ENCODE measurements around the gene ZNF629.

The ZNF629 gene

DNA sequence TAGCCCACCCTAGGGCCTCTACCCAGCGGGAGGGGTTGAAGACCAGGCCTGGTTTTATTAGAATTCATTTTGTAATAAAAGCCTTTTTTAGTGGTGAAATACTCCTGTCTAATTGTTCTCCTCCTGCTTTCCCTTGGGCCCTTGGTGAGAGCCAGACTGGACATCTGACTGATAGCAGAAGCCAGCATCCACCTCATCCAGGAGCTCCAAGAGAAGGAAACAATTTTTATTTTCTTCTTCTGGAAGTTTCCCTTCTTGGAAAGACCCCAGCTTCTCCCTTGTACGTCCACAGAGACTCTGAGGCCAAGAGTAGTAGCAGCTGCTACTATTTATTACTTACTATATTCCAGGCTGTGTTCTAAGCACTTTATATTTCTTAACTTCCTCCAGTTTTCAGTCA, 42.8 kb downstream of the ZNF629 start:
- 92% methylated on average over 1 of the region's 2 CpGs; no CpG with 5 or more reads in 1 of the 2 experiments for WGBS, 2 experiments (ENCODE audit: insufficient coverage in 2 of 2)
- Histone ChIP-seq H3K4me3 (ENCODE audit: extremely low read depth, insufficient read depth, low read length, poor library complexity, severe bottlenecking) (no peak overlapping the region), H3K9me3 (ENCODE audit: control insufficient read depth, low read length) (no peaks in the 10 kb centered on the region), H3K36me3 (ENCODE audit: control insufficient read depth, insufficient read depth, low read length) (peaks cover 57% of the 10 kb centered on the region), H3K27ac (ENCODE audit: low read depth, low read length, severe bottlenecking) (no peak overlapping the region), H3K4me1 (ENCODE audit: control insufficient read depth, insufficient read depth, low read length, poor library complexity, severe bottlenecking) (peaks cover 34% of the 10 kb centered on the region)

DNA sequence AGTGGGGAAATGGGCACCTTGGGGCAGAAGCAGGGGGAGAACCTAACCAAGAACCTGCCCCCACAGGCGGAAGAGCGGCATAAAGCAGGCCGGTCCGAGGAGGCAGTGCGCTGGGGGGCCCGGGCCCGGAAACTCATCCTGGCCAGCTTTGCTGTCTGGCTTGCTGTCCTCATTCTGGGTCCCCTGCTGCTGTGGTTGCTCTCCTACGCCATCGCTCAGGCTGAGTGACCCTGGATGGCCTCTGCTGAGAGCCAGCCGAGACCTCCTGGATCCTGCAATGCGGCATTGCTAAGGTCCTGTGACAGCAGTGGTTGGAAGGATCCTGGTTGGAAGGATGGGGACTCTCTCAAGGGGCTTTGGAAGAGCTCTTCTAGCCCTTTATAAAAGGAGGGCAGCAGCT, 43.3 kb downstream of the ZNF629 start:
- peaks cover 61% of the 10 kb centered on the region for H3K36me3 ChIP-seq (ENCODE audit: control insufficient read depth, insufficient read depth, low read length)
- peaks cover 37% of the 10 kb centered on the region for H3K4me1 ChIP-seq (ENCODE audit: control insufficient read depth, insufficient read depth, low read length, poor library complexity, severe bottlenecking)
- H3K27ac ChIP-seq (ENCODE audit: low read depth, low read length, severe bottlenecking), result no peak overlapping the region
- no peaks in the 10 kb centered on the region for H3K9me3 ChIP-seq (ENCODE audit: control insufficient read depth, low read length)
- 90 to 94% methylated on average over 8 to 11 of the region's 11 CpGs for WGBS, 2 experiments (ENCODE audit: insufficient coverage in 2 of 2)
- H3K4me3 ChIP-seq (ENCODE audit: extremely low read depth, insufficient read depth, low read length, poor library complexity, severe bottlenecking), result no peak overlapping the region

DNA sequence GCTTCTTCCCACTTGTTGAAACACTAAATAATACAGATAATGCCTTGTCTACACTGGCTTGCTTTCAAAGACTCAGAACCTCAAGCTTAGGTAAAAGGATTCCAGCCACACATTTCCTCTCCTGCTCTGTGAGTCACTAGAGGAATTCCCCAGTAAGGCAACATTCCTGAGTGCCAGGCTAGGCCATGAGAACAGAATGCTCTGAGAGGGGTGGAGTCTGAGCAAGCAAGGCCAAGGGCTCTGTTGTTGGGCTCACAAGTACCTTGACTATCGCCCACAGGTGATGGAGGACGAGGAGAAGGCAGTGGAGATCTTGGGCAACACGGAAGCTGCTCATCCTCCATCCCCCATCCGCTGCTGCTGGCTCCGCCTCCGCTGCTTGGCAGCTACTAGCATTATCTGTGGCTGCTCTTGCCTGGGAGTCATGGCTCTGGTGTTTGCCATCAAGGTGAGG, 45.5 kb downstream of the ZNF629 start:
- peak overlapping the region; percentile 91 for H3K27ac ChIP-seq (ENCODE audit: low read depth, low read length, severe bottlenecking)
- H3K9me3 ChIP-seq (ENCODE audit: control insufficient read depth, low read length), result no peaks in the 10 kb centered on the region
- peaks cover 33% of the 10 kb centered on the region for H3K4me1 ChIP-seq (ENCODE audit: control insufficient read depth, insufficient read depth, low read length, poor library complexity, severe bottlenecking)
- 75 to 88% methylated on average over 2 to 3 of the region's 6 CpGs for WGBS, 2 experiments (ENCODE audit: insufficient coverage in 2 of 2)
- peaks cover 81% of the 10 kb centered on the region for H3K36me3 ChIP-seq (ENCODE audit: control insufficient read depth, insufficient read depth, low read length)
- H3K4me3 ChIP-seq (ENCODE audit: extremely low read depth, insufficient read depth, low read length, poor library complexity, severe bottlenecking), result no peak overlapping the region

DNA sequence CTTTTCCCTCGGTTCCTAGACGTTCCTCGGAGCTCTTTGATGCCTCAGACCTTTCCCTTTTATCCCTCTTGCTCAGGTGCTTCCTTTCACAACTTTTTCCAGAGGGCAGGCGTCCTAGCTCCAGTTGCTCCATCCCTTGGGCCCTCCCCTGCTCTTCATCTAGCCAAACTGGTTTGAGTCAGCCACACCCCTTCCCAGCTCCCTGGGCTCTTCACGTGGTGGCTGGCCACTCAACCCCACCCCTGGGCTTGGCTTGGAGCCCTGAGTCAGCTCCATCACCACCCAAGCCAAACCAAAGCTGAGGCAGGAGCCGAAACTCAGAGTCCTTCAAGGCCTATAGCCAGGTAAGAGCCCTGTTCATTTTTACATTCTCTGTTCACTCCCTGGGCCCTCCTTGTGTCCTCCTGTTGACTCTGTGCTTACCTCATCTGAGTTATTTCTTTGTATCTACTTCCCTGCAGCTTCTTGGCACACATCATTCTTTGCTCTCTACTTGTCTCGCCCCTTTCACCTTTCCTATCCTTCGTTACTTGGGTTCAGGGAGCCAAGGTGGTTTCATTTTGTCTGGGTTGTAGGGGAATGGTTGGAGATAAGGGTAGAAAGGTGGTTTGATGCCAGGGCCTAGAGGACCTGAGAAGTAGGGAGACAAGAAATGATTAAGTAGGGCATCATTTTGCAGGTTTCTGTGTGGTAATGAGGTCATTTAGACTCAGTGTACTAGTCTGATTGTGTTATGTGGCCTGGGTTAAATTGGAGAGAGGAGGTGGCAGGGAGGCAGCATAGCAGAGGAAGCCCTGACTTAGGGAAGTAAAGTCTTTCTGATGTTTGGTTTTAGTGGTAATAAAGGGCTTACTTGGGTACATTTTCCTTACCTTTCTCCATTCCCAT, 46.4 kb downstream of the ZNF629 start:
- Histone ChIP-seq H3K4me3 (ENCODE audit: extremely low read depth, insufficient read depth, low read length, poor library complexity, severe bottlenecking) (no peak overlapping the region), H3K36me3 (ENCODE audit: control insufficient read depth, insufficient read depth, low read length) (peaks cover 88% of the 10 kb centered on the region), H3K4me1 (ENCODE audit: control insufficient read depth, insufficient read depth, low read length, poor library complexity, severe bottlenecking) (peaks cover 33% of the 10 kb centered on the region), H3K9me3 (ENCODE audit: control insufficient read depth, low read length) (no peaks in the 10 kb centered on the region), H3K27ac (ENCODE audit: low read depth, low read length, severe bottlenecking) (peak overlapping the region; percentile 91)
- 72 to 90% methylated on average over 6 of the region's 8 CpGs for WGBS, 2 experiments (ENCODE audit: insufficient coverage in 2 of 2)

DNA sequence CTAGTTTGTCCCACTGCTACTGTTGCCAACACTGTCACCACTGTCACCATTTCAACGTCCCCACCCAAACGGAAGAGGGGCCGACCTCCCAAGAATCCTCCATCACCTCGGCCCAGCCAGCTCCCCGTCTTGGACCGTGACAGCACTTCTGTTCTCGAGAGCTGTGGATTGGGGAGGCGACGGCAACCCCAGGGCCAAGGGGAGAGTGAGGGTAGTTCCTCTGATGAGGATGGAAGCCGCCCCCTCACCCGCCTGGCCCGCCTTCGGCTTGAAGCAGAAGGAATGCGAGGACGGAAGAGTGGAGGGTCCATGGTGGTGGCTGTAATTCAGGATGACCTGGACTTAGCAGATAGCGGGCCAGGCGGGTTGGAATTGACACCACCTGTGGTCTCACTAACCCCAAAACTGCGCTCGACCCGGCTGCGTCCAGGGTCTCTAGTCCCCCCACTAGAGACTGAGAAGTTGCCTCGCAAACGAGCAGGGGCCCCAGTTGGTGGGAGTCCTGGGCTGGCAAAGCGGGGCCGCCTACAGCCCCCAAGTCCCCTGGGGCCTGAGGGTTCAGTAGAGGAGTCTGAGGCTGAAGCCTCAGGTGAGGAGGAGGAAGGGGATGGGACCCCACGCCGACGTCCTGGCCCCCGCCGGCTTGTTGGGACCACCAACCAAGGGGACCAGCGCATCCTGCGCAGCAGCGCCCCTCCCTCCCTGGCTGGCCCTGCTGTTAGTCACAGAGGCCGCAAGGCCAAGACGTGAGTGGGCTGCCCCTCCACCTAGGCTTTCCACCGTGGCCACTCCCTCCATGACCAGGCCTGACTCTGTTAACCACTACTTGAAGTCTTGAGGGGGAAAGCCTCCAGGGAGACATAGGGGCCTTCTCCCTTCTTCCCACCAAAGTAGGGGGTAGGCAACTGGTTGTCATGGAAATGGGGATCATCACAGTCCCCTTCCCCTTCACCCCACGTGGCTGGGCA, 47.7 kb downstream of the ZNF629 start:
- peak overlapping the region; percentile 10 for H3K27ac ChIP-seq (ENCODE audit: low read depth, low read length, severe bottlenecking)
- peaks cover 33% of the 10 kb centered on the region for H3K4me1 ChIP-seq (ENCODE audit: control insufficient read depth, insufficient read depth, low read length, poor library complexity, severe bottlenecking)
- no peak overlapping the region for H3K4me3 ChIP-seq (ENCODE audit: extremely low read depth, insufficient read depth, low read length, poor library complexity, severe bottlenecking)
- peaks cover 88% of the 10 kb centered on the region for H3K36me3 ChIP-seq (ENCODE audit: control insufficient read depth, insufficient read depth, low read length)
- WGBS, 2 experiments (ENCODE audit: insufficient coverage in 2 of 2), result 95 to 98% methylated on average over 21 to 29 of the region's 37 CpGs
- no peaks in the 10 kb centered on the region for H3K9me3 ChIP-seq (ENCODE audit: control insufficient read depth, low read length)

DNA sequence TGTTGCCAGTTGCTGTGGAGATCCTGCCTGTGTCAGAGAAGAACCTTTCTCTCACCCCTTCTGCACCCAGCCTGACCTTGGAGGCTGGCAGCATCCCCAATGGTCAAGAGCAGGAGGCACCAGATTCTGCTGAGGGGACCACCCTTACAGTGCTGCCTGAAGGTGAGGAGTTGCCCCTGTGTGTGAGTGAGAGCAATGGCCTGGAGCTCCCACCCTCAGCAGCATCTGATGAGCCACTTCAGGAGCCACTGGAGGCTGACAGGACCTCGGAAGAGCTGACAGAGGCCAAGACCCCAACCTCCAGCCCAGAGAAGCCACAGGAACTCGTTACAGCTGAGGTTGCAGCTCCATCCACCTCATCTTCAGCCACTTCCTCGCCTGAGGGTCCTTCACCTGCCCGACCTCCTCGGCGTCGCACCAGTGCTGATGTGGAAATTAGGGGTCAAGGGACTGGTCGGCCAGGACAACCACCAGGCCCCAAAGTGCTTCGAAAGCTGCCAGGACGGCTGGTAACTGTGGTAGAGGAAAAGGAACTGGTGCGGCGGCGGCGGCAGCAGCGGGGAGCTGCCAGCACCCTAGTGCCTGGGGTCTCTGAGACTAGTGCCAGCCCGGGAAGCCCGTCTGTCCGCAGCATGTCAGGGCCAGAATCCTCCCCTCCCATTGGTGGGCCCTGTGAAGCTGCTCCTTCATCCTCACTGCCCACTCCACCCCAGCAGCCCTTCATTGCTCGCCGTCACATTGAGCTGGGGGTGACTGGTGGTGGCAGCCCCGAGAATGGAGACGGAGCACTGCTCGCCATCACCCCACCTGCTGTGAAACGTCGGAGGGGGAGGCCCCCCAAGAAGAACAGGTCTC, 49.0 kb downstream of the ZNF629 start:
- Histone ChIP-seq H3K36me3 (ENCODE audit: control insufficient read depth, insufficient read depth, low read length) (peaks cover 89% of the 10 kb centered on the region), H3K4me3 (ENCODE audit: extremely low read depth, insufficient read depth, low read length, poor library complexity, severe bottlenecking) (no peak overlapping the region), H3K9me3 (ENCODE audit: control insufficient read depth, low read length) (no peaks in the 10 kb centered on the region), H3K4me1 (ENCODE audit: control insufficient read depth, insufficient read depth, low read length, poor library complexity, severe bottlenecking) (peaks cover 33% of the 10 kb centered on the region), H3K27ac (ENCODE audit: low read depth, low read length, severe bottlenecking) (no peak overlapping the region)
- 96 to 97% methylated on average over 19 of the region's 25 CpGs for WGBS, 2 experiments (ENCODE audit: insufficient coverage in 2 of 2)

DNA sequence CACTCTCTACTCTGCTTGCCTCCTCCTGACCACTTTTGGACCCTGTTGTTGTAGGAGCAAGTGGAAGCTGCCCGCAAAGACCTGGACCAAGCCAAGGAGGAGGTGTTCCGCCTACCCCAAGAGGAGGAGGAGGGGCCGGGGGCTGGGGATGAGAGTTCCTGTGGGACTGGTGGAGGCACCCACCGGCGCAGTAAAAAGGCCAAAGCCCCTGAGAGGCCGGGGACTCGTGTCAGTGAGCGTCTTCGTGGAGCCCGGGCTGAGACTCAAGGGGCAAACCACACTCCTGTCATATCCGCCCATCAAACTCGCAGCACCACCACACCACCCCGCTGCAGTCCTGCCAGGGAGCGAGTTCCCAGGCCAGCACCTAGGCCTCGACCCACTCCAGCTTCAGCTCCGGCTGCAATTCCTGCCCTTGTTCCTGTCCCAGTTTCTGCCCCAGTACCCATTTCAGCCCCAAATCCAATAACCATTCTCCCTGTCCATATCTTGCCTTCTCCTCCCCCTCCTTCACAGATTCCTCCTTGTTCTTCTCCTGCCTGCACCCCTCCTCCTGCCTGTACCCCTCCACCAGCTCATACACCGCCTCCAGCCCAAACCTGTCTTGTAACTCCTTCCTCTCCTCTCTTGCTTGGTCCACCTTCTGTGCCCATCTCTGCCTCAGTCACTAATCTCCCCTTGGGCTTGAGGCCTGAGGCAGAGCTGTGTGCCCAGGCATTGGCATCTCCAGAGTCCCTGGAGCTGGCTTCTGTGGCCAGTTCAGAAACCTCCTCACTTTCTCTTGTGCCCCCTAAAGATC, 49.8 kb downstream of the ZNF629 start:
- WGBS, 2 experiments (ENCODE audit: insufficient coverage in 2 of 2), result 97 to 99% methylated on average over 15 to 17 of the region's 17 CpGs
- H3K9me3 ChIP-seq (ENCODE audit: control insufficient read depth, low read length), result no peaks in the 10 kb centered on the region
- H3K36me3 ChIP-seq (ENCODE audit: control insufficient read depth, insufficient read depth, low read length), result peaks cover 89% of the 10 kb centered on the region

DNA sequence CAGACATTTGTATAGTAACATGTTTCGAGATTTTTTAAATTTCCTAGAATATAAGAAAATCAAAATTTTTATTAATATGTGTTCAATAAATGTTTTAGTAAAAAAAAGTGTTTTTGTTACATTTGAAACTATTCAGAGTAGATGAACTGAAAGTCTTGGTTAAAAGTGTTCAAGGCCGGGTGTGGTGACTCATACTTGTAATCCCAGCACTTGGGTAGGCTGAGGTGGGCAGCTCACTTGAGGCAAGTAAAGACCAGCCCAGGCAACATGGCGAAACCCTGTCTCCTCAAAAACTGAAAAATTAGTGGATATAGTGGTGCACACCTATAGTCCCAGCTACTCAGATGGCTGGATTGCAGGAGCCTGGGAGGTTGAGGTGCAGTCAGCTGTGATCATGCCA, 55.6 kb downstream of the ZNF629 start:
- no peaks in the 10 kb centered on the region for H3K4me1 ChIP-seq (ENCODE audit: control insufficient read depth, insufficient read depth, low read length, poor library complexity, severe bottlenecking)
- no peak overlapping the region for H3K27ac ChIP-seq (ENCODE audit: low read depth, low read length, severe bottlenecking)
- 96 to 100% methylated on average over 1 to 2 of the region's 3 CpGs for WGBS, 2 experiments (ENCODE audit: insufficient coverage in 2 of 2)
- H3K9me3 ChIP-seq (ENCODE audit: control insufficient read depth, low read length), result no peaks in the 10 kb centered on the region
- H3K36me3 ChIP-seq (ENCODE audit: control insufficient read depth, insufficient read depth, low read length), result peaks cover 97% of the 10 kb centered on the region
- H3K4me3 ChIP-seq (ENCODE audit: extremely low read depth, insufficient read depth, low read length, poor library complexity, severe bottlenecking), result no peak overlapping the region

More for the DNA sequence above, 49.8 kb downstream of the ZNF629 start:
- peaks cover 33% of the 10 kb centered on the region for H3K4me1 ChIP-seq (ENCODE audit: control insufficient read depth, insufficient read depth, low read length, poor library complexity, severe bottlenecking)
- H3K4me3 ChIP-seq (ENCODE audit: extremely low read depth, insufficient read depth, low read length, poor library complexity, severe bottlenecking), result no peak overlapping the region
- no peak overlapping the region for H3K27ac ChIP-seq (ENCODE audit: low read depth, low read length, severe bottlenecking)

DNA sequence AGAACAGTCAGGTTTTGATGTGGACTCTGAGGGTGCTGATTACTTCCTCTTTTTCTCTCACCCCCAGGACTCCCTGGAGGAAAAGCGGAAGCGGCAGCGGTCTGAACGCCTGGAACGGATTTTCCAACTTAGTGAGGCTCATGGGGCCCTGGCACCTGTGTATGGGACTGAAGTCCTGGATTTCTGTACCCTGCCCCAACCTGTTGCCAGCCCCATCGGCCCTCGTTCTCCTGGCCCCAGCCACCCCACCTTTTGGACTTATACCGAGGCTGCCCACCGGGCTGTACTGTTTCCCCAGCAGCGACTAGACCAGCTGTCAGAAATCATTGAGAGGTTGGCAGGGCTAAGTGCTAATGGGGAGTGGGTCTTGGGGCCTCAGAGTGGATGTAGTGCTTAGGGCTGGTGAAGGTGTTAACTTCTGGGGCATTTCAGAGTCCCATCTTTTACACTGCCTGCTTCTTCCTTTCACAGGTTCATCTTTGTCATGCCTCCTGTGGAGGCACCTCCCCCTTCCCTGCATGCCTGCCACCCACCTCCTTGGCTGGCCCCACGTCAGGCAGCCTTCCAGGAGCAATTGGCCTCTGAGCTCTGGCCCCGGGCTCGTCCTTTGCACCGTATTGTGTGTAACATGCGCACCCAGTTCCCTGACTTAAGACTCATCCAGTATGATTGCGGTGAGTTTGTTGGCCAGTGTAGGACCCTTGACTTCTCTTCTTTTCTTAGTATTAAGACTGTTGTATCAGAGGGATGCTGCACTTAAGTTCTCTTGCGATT, 57.9 kb downstream of the ZNF629 start:
- Histone ChIP-seq H3K4me3 (ENCODE audit: extremely low read depth, insufficient read depth, low read length, poor library complexity, severe bottlenecking) (no peak overlapping the region), H3K4me1 (ENCODE audit: control insufficient read depth, insufficient read depth, low read length, poor library complexity, severe bottlenecking) (no peaks in the 10 kb centered on the region), H3K9me3 (ENCODE audit: control insufficient read depth, low read length) (no peaks in the 10 kb centered on the region), H3K36me3 (ENCODE audit: control insufficient read depth, insufficient read depth, low read length) (peaks cover 97% of the 10 kb centered on the region), H3K27ac (ENCODE audit: low read depth, low read length, severe bottlenecking) (no peak overlapping the region)
- WGBS, 2 experiments (ENCODE audit: insufficient coverage in 2 of 2), result 96 to 97% methylated on average over 13 to 15 of the region's 17 CpGs

Data from mesodermal cell (in vitro differentiated cells).